Measurements from ENCODE around the gene STMN1.

GRCh38 chr1:25869909-25870606, 36.2 kb downstream of the STMN1 start:
- TF ChIP-seq, protein P1, sequence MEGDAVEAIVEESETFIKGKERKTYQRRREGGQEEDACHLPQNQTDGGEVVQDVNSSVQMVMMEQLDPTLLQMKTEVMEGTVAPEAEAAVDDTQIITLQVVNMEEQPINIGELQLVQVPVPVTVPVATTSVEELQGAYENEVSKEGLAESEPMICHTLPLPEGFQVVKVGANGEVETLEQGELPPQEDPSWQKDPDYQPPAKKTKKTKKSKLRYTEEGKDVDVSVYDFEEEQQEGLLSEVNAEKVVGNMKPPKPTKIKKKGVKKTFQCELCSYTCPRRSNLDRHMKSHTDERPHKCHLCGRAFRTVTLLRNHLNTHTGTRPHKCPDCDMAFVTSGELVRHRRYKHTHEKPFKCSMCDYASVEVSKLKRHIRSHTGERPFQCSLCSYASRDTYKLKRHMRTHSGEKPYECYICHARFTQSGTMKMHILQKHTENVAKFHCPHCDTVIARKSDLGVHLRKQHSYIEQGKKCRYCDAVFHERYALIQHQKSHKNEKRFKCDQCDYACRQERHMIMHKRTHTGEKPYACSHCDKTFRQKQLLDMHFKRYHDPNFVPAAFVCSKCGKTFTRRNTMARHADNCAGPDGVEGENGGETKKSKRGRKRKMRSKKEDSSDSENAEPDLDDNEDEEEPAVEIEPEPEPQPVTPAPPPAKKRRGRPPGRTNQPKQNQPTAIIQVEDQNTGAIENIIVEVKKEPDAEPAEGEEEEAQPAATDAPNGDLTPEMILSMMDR (optimal IDR thresholded peaks at IDR 0.05 in 1 of 3, IDR thresholded peaks at IDR 0.05 in 1 of 3, conservative IDR thresholded peaks at IDR 0.05 in 1 of 3; ENCODE audit: extremely low read depth in 1 of 3, insufficient read depth in 2 of 3, low read length in 3 of 3), result no peak
- TF ChIP-seq EZH2 (IDR thresholded peaks at IDR 0.05; ENCODE audit: low read length), result no peak
